GM19467 (cell line): Measurements from ENCODE around the gene ZNF688.
"Not testable (repeated sequence)": the region's sequence is repeated elsewhere in the genome, so short reads cannot be mapped to it uniquely, and the experiment has no call there.

ENCODE experiments used
- ATAC-seq: cut with Tn5 transposase; IDR thresholded peaks from one replicate; pipeline ENCODE4 v1.9.1; 2021; ENCODE audit warnings: mild to moderate bottlenecking, moderate library complexity; ENCODE audit not compliant: unreplicated experiment

The ZNF688 gene

GRCh38 chr16:30571445-30572322, at the start of gene ZNF688:
ZNF688 (minus strand) TSS chr16:30571714; CDS start chr16:30571629, 85 bp downstream.
- ATAC-seq = peak; percentile 71

GRCh38 chr16:30620169-30620568, 48.7 kb upstream of the ZNF688 start:
- no peak for ATAC-seq

- no peak for ATAC-seq
These were observed 48.1 kb upstream of the ZNF688 start for GRCh38 chr16:30619638-30620037.

GRCh38 chr16:30619202-30619601, 47.7 kb upstream of the ZNF688 start:
- no peak for ATAC-seq

- no peak for ATAC-seq
These were observed 44.0 kb upstream of the ZNF688 start for GRCh38 chr16:30615358-30616091.

GRCh38 chr16:30609926-30610839, 38.7 kb upstream of the ZNF688 start, which contains the start of gene ZNF689:
ZNF689 (minus strand) TSS chr16:30610389; CDS start chr16:30610041, 348 bp downstream.
- peak; percentile 86 for ATAC-seq

GRCh38 chr16:30609002-30609925, 37.8 kb upstream of the ZNF688 start:
- no peak for ATAC-seq

GRCh38 chr16:30606004-30606403, 34.5 kb upstream of the ZNF688 start:
- no peak for ATAC-seq

GRCh38 chr16:30605158-30605557, 33.6 kb upstream of the ZNF688 start:
- no peak for ATAC-seq

- no peak for ATAC-seq
These were observed 32.9 kb upstream of the ZNF688 start for GRCh38 chr16:30604316-30604947.

GRCh38 chr16:30603945-30604315, 32.4 kb upstream of the ZNF688 start:
- no peak for ATAC-seq

- ATAC-seq = no peak
These were observed 31.2 kb upstream of the ZNF688 start for GRCh38 chr16:30602616-30603277.

- ATAC-seq = no peak
These were observed 30.5 kb upstream of the ZNF688 start for GRCh38 chr16:30601966-30602365.

GRCh38 chr16:30600929-30601328, 29.4 kb upstream of the ZNF688 start:
- ATAC-seq = no peak

GRCh38 chr16:30600215-30600614, 28.7 kb upstream of the ZNF688 start:
- no peak for ATAC-seq

- no peak for ATAC-seq
These were observed 21.4 kb upstream of the ZNF688 start for GRCh38 chr16:30592871-30593270.

- not testable (repeated sequence) for ATAC-seq
These were observed 19.4 kb upstream of the ZNF688 start for GRCh38 chr16:30590869-30591268.

- not testable (repeated sequence) for ATAC-seq
These were observed 18.1 kb upstream of the ZNF688 start for GRCh38 chr16:30589582-30589981.

GRCh38 chr16:30588651-30589050, 17.1 kb upstream of the ZNF688 start:
- ATAC-seq = no peak
